Thymus (tissue), 11 donors: ENCODE data around the gene OR7A10. TPM values are rescaled to one million over a fixed set of nuclear protein-coding genes. Genes with fewer than 3 reads are reported as not detected.

Experiments used
- DNase-seq, 9 donors: peaks; one replicate each; pipeline ENCODE4 v3.0.0-alpha.2; 2013; ENCODE audit warnings: low spot score in 9 of 9, low read depth in 6 of 9, missing footprints in 1 of 9
- H3K27ac ChIP-seq, 2 donors: one replicate each; pipeline ENCODE4 v1.5.1; 2013; ENCODE audit warnings: control low read depth in 1 of 2, low read depth in 1 of 2, low read length in 1 of 2, mild to moderate bottlenecking in 1 of 2, moderate library complexity in 1 of 2
- H3K27me3 ChIP-seq, 2 donors: one replicate each; pipeline ENCODE4 v1.5.1; 2013; ENCODE audit warnings: low read length in 1 of 2; ENCODE audit not compliant: control insufficient read depth in 2 of 2, insufficient read depth in 1 of 2
- H3K36me3 ChIP-seq, 2 donors: one replicate each; pipeline ENCODE4 v1.5.1; 2013; ENCODE audit warnings: low read length in 1 of 2, mild to moderate bottlenecking in 1 of 2, moderate library complexity in 1 of 2; ENCODE audit not compliant: control insufficient read depth in 2 of 2, insufficient read depth in 2 of 2
- H3K4me1 ChIP-seq, 2 donors: one replicate each; pipeline ENCODE4 v1.5.1; 2013; ENCODE audit warnings: low read length in 2 of 2; ENCODE audit not compliant: control insufficient read depth in 2 of 2, insufficient read depth in 2 of 2
- H3K4me3 ChIP-seq, 2 donors: one replicate each; pipeline ENCODE4 v1.5.1; 2013; ENCODE audit warnings: low read length in 2 of 2, control low read depth in 1 of 2, mild to moderate bottlenecking in 1 of 2
- H3K9me3 ChIP-seq, 2 donors: one replicate each; pipeline ENCODE4 v1.5.1; 2013; ENCODE audit warnings: low read length in 1 of 2, mild to moderate bottlenecking in 1 of 2; ENCODE audit not compliant: control insufficient read depth in 2 of 2, insufficient read depth in 1 of 2
- WGBS: extraction: QIAGEN DNeasy Blood & Tissue Kit; methylation state at CpG from one replicate; pipeline ENCODE4 v1.1.7; 2013; 5-methylcytosine and 5-hydroxymethylcytosine counted together
- polyA plus RNA-seq: library from polyadenylated mRNA; stranded (reverse); fragments of 200-250 nt; gene quantifications from one replicate; pipeline ENCODE4 v1.2.3, GENCODE V29; 2013
- total RNA-seq: library from RNA; stranded (reverse); fragments of 120-200 nt; gene quantifications from one replicate; pipeline ENCODE4 v1.2.4, GENCODE V29; 2013
- donor health status: healthy.

The OR7A10 gene
- total and polyA plus RNA-seq, 2 donors: not detected

- Histone ChIP-seq H3K27ac (no peak overlapping the region), H3K27me3 (no peaks in the 10 kb centered on the region), H3K4me3 (no peak overlapping the region), H3K9me3 (no peaks in the 10 kb centered on the region), H3K36me3 (no peaks in the 10 kb centered on the region), H3K4me1 (no peaks in the 10 kb centered on the region)
- 90% methylated on average over 4 of the region's 4 CpGs for WGBS
- no peak for DNase-seq
Observed at GRCh38 chr19:14837391-14837790, 11.3 kb downstream of the OR7A10 start.

DNA sequence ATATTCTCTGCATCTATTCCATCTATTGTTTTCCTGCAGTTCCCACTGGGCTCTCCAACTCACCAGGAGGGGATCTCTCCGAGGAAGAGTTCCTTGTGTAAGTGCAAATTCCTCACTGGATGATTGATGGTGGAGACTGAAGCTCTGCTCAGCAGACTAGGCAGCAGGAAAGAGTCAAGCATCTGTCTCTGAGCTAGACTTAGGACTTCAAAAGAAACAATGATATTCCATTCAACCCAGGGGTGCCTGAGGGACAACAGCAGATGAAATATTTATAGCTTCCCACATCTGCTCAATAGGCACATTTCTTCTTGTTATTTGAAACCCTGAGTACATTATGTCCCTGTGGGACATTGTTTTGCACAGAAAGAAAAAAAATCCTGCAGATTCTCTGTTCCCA, 13.7 kb downstream of the OR7A10 start, which contains the start of the genes OR7A5 and OR7C1:
OR7A5 (minus strand) TSS at position 175 of the 400 bp plus-strand sequence. CDS start 6,944 bp downstream, outside the sequence.
OR7C1 (minus strand) TSS at position 175 of the 400 bp plus-strand sequence. CDS start 35,049 bp downstream, outside the sequence.
- H3K27ac ChIP-seq: no peak within 1 kb of the TSS
- WGBS: 82% methylated on average over 1 of the region's 1 CpG
- no peak for DNase-seq
- no peaks in the 10 kb centered on the region for H3K36me3 ChIP-seq
- H3K4me1 ChIP-seq: no peaks in the 10 kb centered on the region
- no peaks in the 10 kb centered on the region for H3K27me3 ChIP-seq
- no peak within 1 kb of the TSS for H3K4me3 ChIP-seq
- no peaks in the 10 kb centered on the region for H3K9me3 ChIP-seq

DNA sequence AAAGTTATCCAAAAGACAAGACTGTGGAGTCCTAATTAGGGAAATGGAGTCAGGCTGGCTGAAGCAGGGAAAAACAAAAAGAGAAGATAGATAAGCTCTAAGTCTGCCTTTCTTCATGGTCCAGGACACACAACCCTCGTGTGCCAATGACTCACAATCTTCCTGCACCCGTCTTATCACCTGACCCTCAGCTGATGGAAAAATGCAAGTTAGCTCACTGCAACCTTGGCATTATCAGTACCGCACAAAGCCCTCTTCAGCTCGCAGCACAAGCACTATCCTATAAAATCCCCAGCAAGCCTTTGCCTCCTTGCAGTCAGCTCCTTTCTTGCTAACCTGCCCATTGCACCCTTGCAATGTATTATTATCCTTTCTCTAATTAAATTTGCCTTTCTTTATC, 18.0 kb downstream of the OR7A10 start:
- H3K9me3 ChIP-seq: no peaks in the 10 kb centered on the region
- no peak for DNase-seq
- H3K4me1 ChIP-seq: no peaks in the 10 kb centered on the region
- H3K4me3 ChIP-seq: no peak overlapping the region
- no peaks in the 10 kb centered on the region for H3K27me3 ChIP-seq
- H3K36me3 ChIP-seq: no peaks in the 10 kb centered on the region
- 92% methylated on average over 4 of the region's 4 CpGs for WGBS
- H3K27ac ChIP-seq: no peak overlapping the region

- over 99% methylated on average over 2 of the region's 2 CpGs for WGBS
- H3K9me3 ChIP-seq: no peaks in the 10 kb centered on the region
- H3K27ac ChIP-seq: no peak overlapping the region
- no peaks in the 10 kb centered on the region for H3K36me3 ChIP-seq
- no peaks in the 10 kb centered on the region for H3K4me1 ChIP-seq
- H3K4me3 ChIP-seq: no peak overlapping the region
- H3K27me3 ChIP-seq: no peaks in the 10 kb centered on the region
- no peak for DNase-seq
Observed at GRCh38 chr19:14826006-14826405, 22.7 kb downstream of the OR7A10 start.

DNA sequence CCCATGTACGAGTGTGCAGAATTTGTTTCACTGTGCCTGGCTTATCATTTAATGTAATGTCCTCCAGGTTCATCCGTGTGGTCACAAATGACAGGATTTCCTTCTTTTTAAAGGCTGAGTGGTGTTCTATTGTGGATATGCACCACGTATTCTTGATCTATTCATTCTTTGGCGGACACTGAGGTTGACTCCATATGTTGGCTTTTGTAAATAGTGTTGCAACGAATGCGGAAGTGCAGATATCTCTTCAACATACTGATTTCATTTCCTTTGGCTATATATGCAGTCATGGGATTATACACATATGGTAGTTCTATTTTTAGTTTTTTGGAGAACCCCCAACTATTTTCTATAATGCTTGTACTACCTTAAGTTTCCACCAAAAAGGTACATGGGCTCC, 26.8 kb downstream of the OR7A10 start:
- no peak for DNase-seq
- 62% methylated on average over 6 of the region's 6 CpGs for WGBS
- Histone ChIP-seq H3K27me3 (no peaks in the 10 kb centered on the region), H3K4me1 (no peaks in the 10 kb centered on the region), H3K9me3 (no peaks in the 10 kb centered on the region), H3K4me3 (no peak overlapping the region), H3K36me3 (no peaks in the 10 kb centered on the region), H3K27ac (no peak overlapping the region)

DNA sequence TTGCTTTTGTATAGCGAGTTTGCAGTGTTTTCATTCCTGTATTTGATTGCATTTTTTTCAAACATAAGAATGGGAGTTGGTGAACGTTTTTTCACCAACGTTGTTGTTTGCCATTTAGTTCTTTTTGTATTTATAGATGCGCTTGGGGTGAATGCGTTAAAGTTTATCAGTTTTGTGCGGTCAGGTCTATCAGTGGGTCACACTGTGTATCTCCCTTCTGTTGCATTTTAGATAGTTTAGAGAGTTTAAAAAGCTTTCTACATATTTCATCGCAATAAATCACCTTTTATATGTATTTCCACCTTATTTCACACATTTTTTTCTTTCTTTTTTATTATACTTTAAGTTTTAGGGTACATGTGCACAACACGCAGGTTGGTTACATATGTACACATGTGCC, 30.1 kb downstream of the OR7A10 start:
- no peaks in the 10 kb centered on the region for H3K4me1 ChIP-seq
- no peaks in the 10 kb centered on the region for H3K36me3 ChIP-seq
- no peaks in the 10 kb centered on the region for H3K27me3 ChIP-seq
- no peak for DNase-seq
- no peak overlapping the region for H3K4me3 ChIP-seq
- no peaks in the 10 kb centered on the region for H3K9me3 ChIP-seq
- H3K27ac ChIP-seq: no peak overlapping the region
- WGBS: 92% methylated on average over 8 of the region's 8 CpGs

DNA sequence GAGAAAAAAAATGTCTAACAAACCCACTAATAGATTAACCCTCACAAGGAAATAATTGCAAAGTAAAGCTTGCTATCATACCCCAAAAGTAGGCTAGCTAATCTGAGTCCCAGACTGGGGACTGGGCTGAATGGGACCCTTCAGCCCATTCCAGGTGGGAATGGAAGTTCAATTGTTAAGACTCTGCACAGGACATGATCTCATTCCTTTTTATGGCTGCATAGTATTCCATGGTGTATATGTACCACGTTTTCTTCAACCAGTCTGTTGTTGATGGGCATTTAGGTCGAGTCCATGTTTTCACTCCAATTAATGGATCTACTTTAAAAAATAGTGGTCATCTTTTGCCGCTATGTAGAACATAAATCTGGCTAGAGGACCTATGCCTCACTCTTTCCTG, 31.7 kb downstream of the OR7A10 start:
- Histone ChIP-seq H3K27me3 (no peaks in the 10 kb centered on the region), H3K4me1 (no peaks in the 10 kb centered on the region), H3K9me3 (no peaks in the 10 kb centered on the region), H3K4me3 (no peak overlapping the region), H3K36me3 (no peaks in the 10 kb centered on the region), H3K27ac (no peak overlapping the region)
- DNase-seq: no peak
- 84% methylated on average over 3 of the region's 3 CpGs for WGBS

DNA sequence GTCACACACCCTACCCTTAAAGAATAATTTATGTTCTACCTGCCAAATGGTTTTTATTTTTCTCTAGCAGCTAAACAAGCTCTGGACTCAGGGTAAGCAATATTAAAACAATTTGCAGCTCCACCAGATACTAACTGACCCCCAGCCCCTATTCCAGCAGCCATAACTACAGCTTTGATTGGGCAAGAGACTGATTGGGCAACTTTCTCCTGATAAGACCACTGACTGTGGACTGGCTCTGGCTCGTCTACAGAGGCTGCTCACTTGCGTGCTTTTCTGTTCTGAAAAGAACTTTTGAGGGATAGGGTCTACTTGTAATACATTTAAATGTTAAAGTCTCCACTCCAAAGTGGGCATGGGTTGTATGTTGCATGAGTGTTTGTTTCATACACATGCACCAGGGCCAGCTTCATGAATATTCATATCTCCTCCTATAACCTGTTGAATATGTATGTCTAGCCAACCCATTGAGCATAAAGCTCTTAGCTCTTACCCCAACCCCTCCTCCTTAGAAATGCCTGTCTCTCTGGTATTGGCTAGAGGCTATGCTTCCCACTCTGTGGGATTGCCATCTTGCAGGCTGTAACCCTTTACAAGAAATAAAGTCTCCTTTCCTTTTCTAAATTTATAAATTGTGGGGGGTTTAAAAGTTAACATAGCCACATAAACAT, 33.6 kb downstream of the OR7A10 start:
- no peaks in the 10 kb centered on the region for H3K9me3 ChIP-seq
- 95% methylated on average over 2 of the region's 2 CpGs for WGBS
- no peaks in the 10 kb centered on the region for H3K27me3 ChIP-seq
- no peak for DNase-seq
- H3K36me3 ChIP-seq: no peaks in the 10 kb centered on the region
- no peaks in the 10 kb centered on the region for H3K4me1 ChIP-seq
- H3K27ac ChIP-seq: no peak overlapping the region
- no peak overlapping the region for H3K4me3 ChIP-seq

DNA sequence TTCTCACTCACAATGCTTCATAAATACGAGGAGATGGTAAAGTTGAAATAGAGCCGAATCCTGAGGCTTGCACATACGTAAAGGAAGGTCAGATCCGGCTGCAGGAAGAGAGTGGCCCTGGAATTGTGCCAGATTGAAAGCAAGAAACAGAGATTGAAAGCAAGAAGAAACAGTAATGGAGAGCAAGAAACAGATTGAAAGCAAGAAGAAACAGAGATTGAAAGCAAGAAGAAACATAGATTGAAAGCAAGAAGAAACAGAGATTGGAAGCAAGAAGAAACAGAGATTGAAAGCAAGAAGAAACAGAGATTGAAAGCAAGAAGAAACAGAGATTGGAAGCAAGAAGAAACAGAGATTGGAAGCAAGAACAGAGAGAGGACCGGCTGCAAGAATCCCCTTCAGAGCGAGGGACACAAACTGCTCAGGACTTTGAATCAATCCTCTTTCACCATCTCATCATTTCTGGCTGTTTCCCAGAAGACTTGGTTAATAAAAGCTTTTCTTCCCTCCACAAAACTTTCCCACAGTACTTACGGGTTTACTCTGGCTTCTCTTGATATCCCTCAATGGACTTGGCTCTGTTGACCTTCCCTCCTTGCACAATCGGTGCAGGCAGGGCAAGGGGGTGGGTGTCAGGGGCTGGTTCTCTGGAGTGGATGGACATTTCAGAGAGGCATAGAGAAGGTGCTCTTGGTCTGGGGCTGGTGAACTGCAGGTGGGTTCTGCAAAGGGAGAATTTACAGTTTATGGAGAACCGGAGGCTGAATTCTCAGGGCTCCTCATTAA, 39.3 kb downstream of the OR7A10 start:
- Histone ChIP-seq H3K36me3 (no peaks in the 10 kb centered on the region), H3K27ac (no peak overlapping the region), H3K27me3 (no peaks in the 10 kb centered on the region), H3K4me1 (no peaks in the 10 kb centered on the region), H3K4me3 (no peak overlapping the region), H3K9me3 (no peaks in the 10 kb centered on the region)
- 74% methylated on average over 9 of the region's 9 CpGs for WGBS
- DNase-seq: no peak
